ENCODE data around the gene ALDOB.

ALDOB gene

GRCh38 chr9:101470021-101470420 is 34.4 kb upstream of the ALDOB start:
- H3K9me3 ChIP-seq (ENCODE audit: control insufficient read depth, low read length), result no peaks in the 10 kb centered on the region
- H3K36me3 ChIP-seq (ENCODE audit: control insufficient read depth, insufficient read depth, low read length), result no peaks in the 10 kb centered on the region
- H3K27me3 ChIP-seq (ENCODE audit: control insufficient read depth, insufficient read depth, low read length), result no peaks in the 10 kb centered on the region
- no peak overlapping the region for H3K9ac ChIP-seq (ENCODE audit: low read length)
- H3K4me1 ChIP-seq (ENCODE audit: control insufficient read depth, insufficient read depth, low read length), result peaks cover 41% of the 10 kb centered on the region
- H3K4me3 ChIP-seq (ENCODE audit: low read length), result no peak overlapping the region

- no peaks in the 10 kb centered on the region for H3K27me3 ChIP-seq (ENCODE audit: control insufficient read depth, insufficient read depth, low read length)
- H3K9ac ChIP-seq (ENCODE audit: low read length), result no peak overlapping the region
- H3K36me3 ChIP-seq (ENCODE audit: control insufficient read depth, insufficient read depth, low read length), result no peaks in the 10 kb centered on the region
- H3K9me3 ChIP-seq (ENCODE audit: control insufficient read depth, low read length), result no peaks in the 10 kb centered on the region
- H3K4me1 ChIP-seq (ENCODE audit: control insufficient read depth, insufficient read depth, low read length), result peaks cover 41% of the 10 kb centered on the region
- H3K4me3 ChIP-seq (ENCODE audit: low read length), result no peak overlapping the region
Observed at GRCh38 chr9:101469026-101469425, 33.5 kb upstream of the ALDOB start.

- no peaks in the 10 kb centered on the region for H3K36me3 ChIP-seq (ENCODE audit: control insufficient read depth, insufficient read depth, low read length)
- no peak overlapping the region for H3K9ac ChIP-seq (ENCODE audit: low read length)
- H3K4me3 ChIP-seq (ENCODE audit: low read length), result no peak overlapping the region
- H3K9me3 ChIP-seq (ENCODE audit: control insufficient read depth, low read length), result no peaks in the 10 kb centered on the region
- peaks cover 41% of the 10 kb centered on the region for H3K4me1 ChIP-seq (ENCODE audit: control insufficient read depth, insufficient read depth, low read length)
- H3K27me3 ChIP-seq (ENCODE audit: control insufficient read depth, insufficient read depth, low read length), result no peaks in the 10 kb centered on the region
Observed at GRCh38 chr9:101468116-101468515, 32.5 kb upstream of the ALDOB start.

DNA sequence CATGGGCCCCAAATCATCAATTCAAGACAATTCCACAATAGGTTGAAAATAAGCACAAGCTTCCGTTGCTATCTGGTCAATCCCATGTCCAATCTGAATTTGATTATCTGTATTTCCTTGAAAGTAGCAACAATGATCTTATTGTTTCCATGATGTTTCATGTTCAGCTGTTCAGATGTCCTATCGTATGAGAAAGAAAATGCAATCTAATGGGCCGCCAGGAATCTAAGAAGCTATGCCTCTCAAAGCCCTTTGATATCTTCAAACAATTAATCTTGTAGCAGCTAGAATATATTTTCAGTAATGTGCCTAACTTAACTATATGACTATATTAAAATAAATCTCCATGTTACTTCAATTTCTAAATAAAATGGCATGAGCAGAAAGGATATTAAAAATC is 32.1 kb upstream of the ALDOB start:
- Histone ChIP-seq H3K4me1 (ENCODE audit: control insufficient read depth, insufficient read depth, low read length) (peaks cover 41% of the 10 kb centered on the region), H3K9me3 (ENCODE audit: control insufficient read depth, low read length) (no peaks in the 10 kb centered on the region), H3K27me3 (ENCODE audit: control insufficient read depth, insufficient read depth, low read length) (no peaks in the 10 kb centered on the region), H3K36me3 (ENCODE audit: control insufficient read depth, insufficient read depth, low read length) (no peaks in the 10 kb centered on the region), H3K4me3 (ENCODE audit: low read length) (no peak overlapping the region), H3K9ac (ENCODE audit: low read length) (no peak overlapping the region)

DNA sequence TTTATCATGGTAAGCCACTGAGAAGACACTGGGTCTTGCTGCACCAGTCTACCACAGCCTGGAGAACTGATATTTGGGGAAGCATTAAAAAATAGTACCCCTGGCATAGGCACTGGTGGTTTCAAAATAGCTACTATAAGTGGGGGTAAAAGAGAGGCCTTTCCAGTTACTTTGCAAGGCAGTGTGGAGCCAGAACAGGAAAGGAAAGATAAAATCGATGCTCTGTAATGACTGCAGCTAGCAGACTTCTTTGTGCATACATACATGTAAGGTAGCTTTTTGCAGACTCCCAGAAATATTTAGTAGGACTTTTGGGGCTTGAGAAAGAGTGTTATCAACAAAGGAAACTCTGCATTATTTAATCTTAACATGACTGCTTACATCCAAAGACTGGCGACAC is 31.3 kb upstream of the ALDOB start:
- no peak overlapping the region for H3K4me3 ChIP-seq (ENCODE audit: low read length)
- peaks cover 41% of the 10 kb centered on the region for H3K4me1 ChIP-seq (ENCODE audit: control insufficient read depth, insufficient read depth, low read length)
- no peak overlapping the region for H3K9ac ChIP-seq (ENCODE audit: low read length)
- no peaks in the 10 kb centered on the region for H3K36me3 ChIP-seq (ENCODE audit: control insufficient read depth, insufficient read depth, low read length)
- no peaks in the 10 kb centered on the region for H3K27me3 ChIP-seq (ENCODE audit: control insufficient read depth, insufficient read depth, low read length)
- H3K9me3 ChIP-seq (ENCODE audit: control insufficient read depth, low read length), result no peaks in the 10 kb centered on the region

GRCh38 chr9:101465326-101465915 is 29.8 kb upstream of the ALDOB start:
- Histone ChIP-seq H3K36me3 (ENCODE audit: control insufficient read depth, insufficient read depth, low read length) (no peaks in the 10 kb centered on the region), H3K9me3 (ENCODE audit: control insufficient read depth, low read length) (no peaks in the 10 kb centered on the region), H3K4me1 (ENCODE audit: control insufficient read depth, insufficient read depth, low read length) (peaks cover 47% of the 10 kb centered on the region), H3K27me3 (ENCODE audit: control insufficient read depth, insufficient read depth, low read length) (no peaks in the 10 kb centered on the region), H3K4me3 (ENCODE audit: low read length) (no peak overlapping the region), H3K9ac (ENCODE audit: low read length) (no peak overlapping the region)

DNA sequence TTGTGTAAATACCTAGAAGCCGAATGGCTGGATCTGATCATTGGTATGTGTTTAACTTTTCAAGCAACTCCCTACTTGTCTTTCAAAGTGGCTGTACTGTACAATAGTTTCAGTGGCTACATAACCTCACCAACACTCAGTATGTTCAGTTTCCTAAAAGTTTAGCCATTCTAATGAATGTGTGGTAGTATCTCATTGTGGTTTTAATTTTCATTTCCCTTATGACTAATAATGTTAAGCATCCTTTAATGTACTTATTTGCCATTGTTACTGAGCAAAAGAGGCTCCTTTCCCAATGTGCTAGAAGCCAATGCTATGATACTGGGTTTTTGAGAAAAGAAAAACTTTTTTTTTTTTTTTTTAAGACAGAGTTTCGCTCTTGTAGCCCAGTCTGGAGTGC is 27.8 kb upstream of the ALDOB start:
- Histone ChIP-seq H3K4me1 (ENCODE audit: control insufficient read depth, insufficient read depth, low read length) (peaks cover 38% of the 10 kb centered on the region), H3K4me3 (ENCODE audit: low read length) (no peak overlapping the region), H3K9ac (ENCODE audit: low read length) (no peak overlapping the region), H3K36me3 (ENCODE audit: control insufficient read depth, insufficient read depth, low read length) (no peaks in the 10 kb centered on the region), H3K27me3 (ENCODE audit: control insufficient read depth, insufficient read depth, low read length) (no peaks in the 10 kb centered on the region), H3K9me3 (ENCODE audit: control insufficient read depth, low read length) (no peaks in the 10 kb centered on the region)

DNA sequence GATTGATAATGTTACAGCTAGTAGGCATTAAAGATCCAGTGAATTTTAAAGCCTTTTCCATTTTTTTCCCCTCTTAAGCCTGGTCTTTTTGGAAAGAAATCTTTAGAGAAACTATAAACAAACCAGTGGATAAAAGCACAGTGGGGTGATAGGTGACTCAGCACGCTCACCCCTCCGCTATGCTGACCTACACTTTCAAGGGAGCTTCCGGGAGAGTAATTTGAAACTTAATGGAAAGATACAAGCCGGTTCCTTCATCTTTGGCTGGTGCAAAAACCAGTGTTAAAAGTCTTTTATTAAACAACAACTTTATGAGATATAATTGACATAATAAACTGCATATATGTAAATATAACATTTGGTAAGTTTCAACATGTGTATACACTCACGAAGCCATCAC is 27.0 kb upstream of the ALDOB start:
- no peak overlapping the region for H3K4me3 ChIP-seq (ENCODE audit: low read length)
- no peaks in the 10 kb centered on the region for H3K27me3 ChIP-seq (ENCODE audit: control insufficient read depth, insufficient read depth, low read length)
- H3K9me3 ChIP-seq (ENCODE audit: control insufficient read depth, low read length), result no peaks in the 10 kb centered on the region
- no peak overlapping the region for H3K9ac ChIP-seq (ENCODE audit: low read length)
- H3K4me1 ChIP-seq (ENCODE audit: control insufficient read depth, insufficient read depth, low read length), result peaks cover 29% of the 10 kb centered on the region
- no peaks in the 10 kb centered on the region for H3K36me3 ChIP-seq (ENCODE audit: control insufficient read depth, insufficient read depth, low read length)

DNA sequence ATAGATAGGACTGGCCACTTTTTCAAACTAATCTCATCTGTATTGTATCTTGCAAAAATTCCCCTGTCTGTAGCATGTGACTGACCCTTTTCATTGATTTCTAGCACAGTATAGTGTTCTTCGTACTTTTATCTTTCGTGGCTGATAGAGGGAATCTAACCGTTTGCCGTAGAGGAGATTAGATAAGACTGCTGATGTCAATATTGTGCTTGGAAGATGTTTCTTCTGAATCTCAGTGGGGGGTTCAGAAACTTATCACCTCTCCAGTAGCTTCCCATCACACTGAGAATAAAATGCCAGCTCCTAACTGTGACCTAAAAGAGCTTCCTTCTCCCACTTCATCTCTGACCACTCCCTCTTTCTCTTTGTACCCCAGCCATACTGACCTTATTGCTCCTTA is 25.4 kb upstream of the ALDOB start:
- Histone ChIP-seq H3K4me1 (ENCODE audit: control insufficient read depth, insufficient read depth, low read length) (peaks cover 23% of the 10 kb centered on the region), H3K27me3 (ENCODE audit: control insufficient read depth, insufficient read depth, low read length) (no peaks in the 10 kb centered on the region), H3K9ac (ENCODE audit: low read length) (no peak overlapping the region), H3K4me3 (ENCODE audit: low read length) (no peak overlapping the region), H3K36me3 (ENCODE audit: control insufficient read depth, insufficient read depth, low read length) (no peaks in the 10 kb centered on the region), H3K9me3 (ENCODE audit: control insufficient read depth, low read length) (no peaks in the 10 kb centered on the region)

- peaks cover 14% of the 10 kb centered on the region for H3K4me1 ChIP-seq (ENCODE audit: control insufficient read depth, insufficient read depth, low read length)
- no peak overlapping the region for H3K4me3 ChIP-seq (ENCODE audit: low read length)
- no peaks in the 10 kb centered on the region for H3K27me3 ChIP-seq (ENCODE audit: control insufficient read depth, insufficient read depth, low read length)
- H3K36me3 ChIP-seq (ENCODE audit: control insufficient read depth, insufficient read depth, low read length), result no peaks in the 10 kb centered on the region
- H3K9ac ChIP-seq (ENCODE audit: low read length), result no peak overlapping the region
- H3K9me3 ChIP-seq (ENCODE audit: control insufficient read depth, low read length), result no peaks in the 10 kb centered on the region
Observed at GRCh38 chr9:101458963-101459631, 23.5 kb upstream of the ALDOB start.

DNA sequence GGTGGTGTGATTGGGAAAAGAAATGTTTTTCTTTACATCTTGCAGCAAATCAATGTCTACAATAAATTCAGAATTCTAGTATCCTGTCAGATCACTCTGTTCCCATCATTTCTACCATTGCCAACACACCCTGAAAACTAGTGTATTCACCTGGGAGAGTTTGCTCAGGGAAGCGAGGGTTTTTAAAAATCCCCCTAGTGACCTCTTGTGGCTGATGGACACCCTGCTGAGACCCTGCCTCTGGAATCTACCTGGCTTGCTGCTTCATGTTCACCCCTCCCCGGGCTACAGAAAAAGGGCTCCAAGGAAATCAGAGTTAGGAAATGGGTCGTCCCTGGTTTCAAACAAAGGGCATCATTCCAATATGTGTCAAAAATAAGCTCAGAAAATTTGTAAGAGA is 21.4 kb upstream of the ALDOB start:
- no peaks in the 10 kb centered on the region for H3K9me3 ChIP-seq (ENCODE audit: control insufficient read depth, low read length)
- no peaks in the 10 kb centered on the region for H3K27me3 ChIP-seq (ENCODE audit: control insufficient read depth, insufficient read depth, low read length)
- H3K4me3 ChIP-seq (ENCODE audit: low read length), result no peak overlapping the region

DNA sequence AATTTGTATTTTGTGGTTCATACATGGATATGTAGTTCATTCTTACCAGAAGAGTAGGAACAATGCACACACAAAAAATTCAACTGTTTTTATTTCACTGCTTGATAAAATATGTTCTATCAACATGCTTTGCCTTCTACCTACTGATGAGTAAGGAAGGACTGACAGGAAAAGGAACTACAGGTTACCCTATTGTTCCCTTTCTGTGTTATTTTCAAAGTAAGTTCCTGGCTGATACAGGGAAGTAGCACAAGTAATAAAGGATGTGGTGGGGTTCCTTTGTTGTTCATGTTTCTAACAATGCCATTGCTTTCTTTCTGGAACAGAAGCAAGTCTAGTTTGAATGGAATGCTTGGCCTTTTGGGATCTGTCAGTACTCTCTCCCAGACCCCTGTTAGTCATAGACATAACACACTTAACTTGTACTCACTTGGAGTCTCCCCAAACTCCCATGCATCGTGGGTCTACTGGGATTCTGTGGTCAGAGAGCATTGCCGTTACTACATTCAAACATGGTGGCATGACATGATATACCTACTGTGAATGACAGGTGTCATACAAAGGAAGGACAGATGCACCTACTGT is 20.2 kb upstream of the ALDOB start:
- Histone ChIP-seq H3K27me3 (ENCODE audit: control insufficient read depth, insufficient read depth, low read length) (no peaks in the 10 kb centered on the region), H3K4me1 (ENCODE audit: control insufficient read depth, insufficient read depth, low read length) (peaks cover 13% of the 10 kb centered on the region), H3K4me3 (ENCODE audit: low read length) (no peak overlapping the region), H3K9ac (ENCODE audit: low read length) (no peak overlapping the region), H3K9me3 (ENCODE audit: control insufficient read depth, low read length) (no peaks in the 10 kb centered on the region), H3K36me3 (ENCODE audit: control insufficient read depth, insufficient read depth, low read length) (no peaks in the 10 kb centered on the region)

More for the DNA sequence above, 21.4 kb upstream of the ALDOB start:
- H3K9ac ChIP-seq (ENCODE audit: low read length), result no peak overlapping the region
- H3K36me3 ChIP-seq (ENCODE audit: control insufficient read depth, insufficient read depth, low read length), result no peaks in the 10 kb centered on the region
- peaks cover 14% of the 10 kb centered on the region for H3K4me1 ChIP-seq (ENCODE audit: control insufficient read depth, insufficient read depth, low read length)
